D341Med (cell line): ENCODE measurements around the gene CDKN1C.

ENCODE experiments used
- DNase-seq: peaks from one replicate; pipeline ENCODE4 v3.0.0; 2012; ENCODE audit warnings: low spot score

The CDKN1C gene

DNA sequence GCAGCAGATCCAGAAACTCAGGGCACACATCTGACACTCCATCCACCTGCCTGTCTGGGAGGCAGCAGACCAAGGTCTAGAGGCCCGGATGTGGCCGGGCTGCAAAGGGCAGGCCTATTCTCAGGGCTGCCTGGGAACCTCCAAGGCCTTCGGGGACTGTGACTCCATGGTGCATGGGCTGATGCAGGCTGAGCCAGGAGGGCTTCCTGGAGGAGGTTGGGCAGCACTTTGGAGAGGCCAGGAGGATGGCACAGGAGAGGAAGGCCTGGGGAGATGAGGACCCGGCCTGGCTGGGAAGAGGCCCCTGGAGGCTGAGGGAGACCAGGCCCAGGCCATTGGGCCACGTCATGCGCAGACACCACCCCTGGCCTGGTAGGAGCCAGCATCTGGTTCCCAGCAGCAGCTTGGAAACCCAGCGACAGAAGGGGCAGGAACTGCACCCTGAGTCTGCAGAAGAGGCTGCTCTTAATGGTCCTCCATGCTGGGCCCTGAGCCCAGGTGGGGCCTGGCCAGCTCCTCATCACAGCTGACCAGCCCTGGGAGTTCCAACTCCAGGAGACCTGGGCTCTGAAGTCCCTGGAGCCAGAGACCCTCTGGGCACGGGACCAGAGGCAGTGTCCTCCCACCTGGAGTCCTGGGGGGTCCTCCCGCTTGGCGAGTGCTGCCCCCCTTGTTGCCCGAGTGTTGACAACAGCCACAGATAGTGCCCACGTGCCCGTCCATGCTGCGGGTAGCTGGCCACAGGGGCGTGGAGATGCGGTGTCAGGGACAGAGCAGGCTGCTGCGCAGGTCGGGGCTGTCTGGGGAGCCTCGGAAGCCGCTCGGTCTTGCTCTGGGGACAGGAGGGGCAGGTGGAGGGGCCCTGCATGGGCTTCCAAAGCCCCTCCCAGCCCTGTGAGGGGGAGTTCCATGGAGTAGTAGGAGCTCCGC, 38.1 kb upstream of the CDKN1C start:
- no peak for DNase-seq

DNA sequence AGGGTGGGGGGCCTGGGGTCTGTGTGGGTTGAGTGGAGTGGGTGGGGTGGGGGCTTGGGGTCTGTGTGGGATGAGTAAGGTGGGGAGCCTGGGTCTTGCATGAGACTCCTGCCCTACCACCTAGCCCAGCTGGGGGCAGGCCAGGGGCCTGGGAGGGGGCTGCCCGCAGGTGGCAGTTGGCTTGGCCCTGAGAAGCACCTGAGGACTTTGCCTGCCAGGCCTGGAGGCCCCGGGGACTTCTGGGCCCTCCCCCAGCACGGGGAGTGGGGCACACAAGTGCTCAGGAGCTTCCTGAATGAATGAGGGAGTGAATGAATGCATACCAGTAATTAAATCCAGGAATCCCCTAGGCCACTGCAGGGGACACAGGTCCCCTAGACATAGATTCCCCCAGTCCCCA, 37.1 kb upstream of the CDKN1C start:
- DNase-seq, result no peak

DNA sequence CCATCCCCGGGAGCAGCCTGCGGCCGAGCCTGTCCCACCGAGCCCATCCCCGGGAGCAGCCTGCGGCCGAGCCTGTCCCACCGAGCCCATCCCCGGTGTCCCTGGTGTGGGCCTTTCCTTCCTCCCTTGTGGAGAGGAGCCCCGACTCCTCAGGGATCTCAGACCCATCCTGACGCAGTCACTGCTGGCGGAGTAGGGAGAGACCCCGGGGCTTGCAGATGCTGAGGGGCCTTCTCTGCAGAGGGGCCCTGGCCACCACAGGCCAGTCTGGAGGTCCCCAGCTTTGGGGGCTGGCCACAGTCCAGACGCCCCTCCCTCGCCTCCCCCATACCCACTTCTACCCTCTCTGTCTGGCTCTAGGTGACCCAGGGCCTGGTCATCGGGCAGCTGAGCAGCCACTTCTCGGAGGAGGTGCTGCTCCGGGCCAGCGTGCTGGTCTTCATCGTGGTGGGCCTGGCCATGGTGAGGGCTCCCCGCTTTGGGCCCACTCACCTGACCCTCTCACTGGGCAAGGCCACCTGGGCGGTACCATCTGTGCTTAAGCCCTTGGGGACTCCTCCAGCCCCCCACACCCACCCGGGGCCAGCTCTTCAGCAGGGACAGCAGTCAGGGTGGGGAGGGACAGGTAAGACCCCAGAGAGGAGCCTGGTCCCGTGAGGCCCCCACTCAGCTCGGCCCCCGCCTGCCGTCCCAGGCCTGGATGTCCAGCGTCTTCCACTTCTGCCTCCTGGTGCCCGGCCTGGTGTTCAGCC, 36.3 kb upstream of the CDKN1C start:
- DNase-seq, result no peak

DNA sequence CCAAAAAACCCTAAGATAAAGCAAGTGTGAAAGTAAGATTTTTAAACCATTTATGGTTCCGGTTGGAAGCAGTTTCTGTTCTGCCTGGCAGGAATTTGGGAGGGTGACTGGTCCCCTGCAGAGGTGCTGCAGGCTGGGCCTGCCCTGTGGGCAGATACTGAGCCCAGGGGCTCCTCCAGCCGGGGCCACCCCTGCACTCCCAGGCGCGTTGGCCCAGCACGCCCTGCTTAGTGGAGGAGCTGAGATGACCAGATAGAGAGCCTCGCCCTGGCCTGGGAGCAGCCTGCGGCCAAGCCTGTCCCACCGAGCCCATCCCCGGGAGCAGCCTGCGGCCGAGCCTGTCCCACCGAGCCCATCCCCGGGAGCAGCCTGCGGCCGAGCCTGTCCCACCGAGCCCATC, 35.7 kb upstream of the CDKN1C start:
- DNase-seq, result no peak

DNA sequence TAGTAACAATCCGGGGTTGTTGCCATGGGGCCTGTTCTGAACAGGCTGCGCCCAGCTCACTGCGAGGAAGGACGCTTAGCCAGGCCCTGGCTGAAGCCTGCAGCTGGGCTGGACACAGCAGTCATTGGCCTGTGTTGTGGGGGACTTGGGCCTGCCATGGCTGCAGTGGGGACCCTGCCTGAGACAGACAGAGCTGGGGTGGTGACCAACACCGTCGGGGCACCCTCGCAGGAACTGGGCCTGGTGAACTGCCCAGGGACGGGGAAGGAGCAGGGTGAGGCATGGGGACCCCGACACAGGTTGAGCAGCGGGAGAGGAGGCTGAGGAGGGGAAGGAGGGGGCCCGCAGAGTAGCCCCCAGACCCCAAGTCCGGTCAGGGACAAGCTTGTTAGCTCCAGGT, 34.8 kb upstream of the CDKN1C start:
- DNase-seq, result no peak

DNA sequence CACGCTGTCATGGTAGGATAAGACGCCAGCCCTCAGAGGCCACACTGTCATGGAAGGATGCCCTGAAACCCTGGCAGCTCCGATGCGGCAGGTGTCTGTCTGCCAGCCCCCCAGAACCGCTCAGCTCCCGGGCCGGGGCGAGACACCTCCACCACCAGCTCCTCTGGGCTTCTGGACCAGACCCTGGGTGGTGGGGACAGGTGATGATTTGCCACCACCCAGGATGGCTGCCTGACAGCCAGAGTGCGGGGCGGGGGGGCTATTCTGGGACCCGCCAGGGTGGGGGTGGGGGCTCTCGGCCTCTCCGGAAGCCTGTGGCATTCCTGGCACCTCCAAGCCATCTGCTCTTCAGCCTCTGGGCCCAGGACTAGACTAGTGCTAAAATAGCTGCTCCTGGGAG, 34.3 kb upstream of the CDKN1C start:
- no peak for DNase-seq

DNA sequence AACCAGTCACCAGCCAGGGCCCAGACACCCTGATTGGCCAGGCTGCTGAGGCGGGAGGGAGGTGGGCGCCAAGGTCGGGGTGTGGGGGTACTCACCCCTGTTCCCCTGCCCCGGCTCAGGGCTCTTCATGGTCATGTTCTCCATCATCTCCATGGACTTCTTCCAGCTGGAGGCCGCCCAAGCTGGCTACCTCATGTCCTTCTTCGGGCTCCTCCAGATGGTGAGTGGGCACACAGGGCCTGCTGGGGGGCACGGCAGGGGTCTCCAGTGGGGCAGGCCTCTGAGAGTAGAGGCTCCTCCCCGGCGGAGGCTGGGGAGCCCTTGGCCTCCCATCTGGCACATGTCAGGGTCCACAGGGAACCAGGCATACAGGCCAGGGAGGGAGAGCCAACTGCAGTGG, 33.6 kb upstream of the CDKN1C start:
- no peak for DNase-seq

DNA sequence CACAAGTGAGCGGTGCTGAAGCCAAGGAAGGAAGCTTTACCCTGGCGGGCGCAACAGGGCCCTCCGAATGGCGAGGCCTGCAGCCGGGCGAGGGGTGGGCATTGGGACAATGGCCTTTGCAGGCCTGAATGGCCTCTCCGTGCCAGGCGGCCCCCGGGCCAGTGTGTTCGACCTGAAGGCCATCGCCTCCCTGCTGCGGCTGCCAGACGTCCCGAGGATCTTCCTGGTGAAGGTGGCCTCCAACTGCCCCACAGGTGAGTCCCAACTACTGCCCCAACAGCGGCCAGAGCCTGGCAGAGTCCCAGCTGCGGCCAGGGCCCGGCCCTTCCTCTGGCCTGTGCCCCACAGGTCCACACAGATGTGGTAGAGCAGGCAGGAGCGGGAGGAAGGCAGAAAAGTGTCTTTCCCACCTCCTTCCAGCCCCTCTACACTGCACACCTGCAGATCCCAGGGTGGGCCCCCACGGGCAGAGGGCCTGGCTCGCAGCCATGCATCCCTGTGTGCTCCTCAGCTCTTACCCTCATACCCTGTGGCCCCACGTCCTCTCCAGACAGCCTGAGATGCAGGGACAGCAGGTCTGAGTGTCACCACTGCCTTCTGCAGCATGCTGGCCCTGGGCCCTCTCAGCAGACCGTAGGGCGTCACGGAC, 32.4 kb upstream of the CDKN1C start:
- DNase-seq, result no peak

DNA sequence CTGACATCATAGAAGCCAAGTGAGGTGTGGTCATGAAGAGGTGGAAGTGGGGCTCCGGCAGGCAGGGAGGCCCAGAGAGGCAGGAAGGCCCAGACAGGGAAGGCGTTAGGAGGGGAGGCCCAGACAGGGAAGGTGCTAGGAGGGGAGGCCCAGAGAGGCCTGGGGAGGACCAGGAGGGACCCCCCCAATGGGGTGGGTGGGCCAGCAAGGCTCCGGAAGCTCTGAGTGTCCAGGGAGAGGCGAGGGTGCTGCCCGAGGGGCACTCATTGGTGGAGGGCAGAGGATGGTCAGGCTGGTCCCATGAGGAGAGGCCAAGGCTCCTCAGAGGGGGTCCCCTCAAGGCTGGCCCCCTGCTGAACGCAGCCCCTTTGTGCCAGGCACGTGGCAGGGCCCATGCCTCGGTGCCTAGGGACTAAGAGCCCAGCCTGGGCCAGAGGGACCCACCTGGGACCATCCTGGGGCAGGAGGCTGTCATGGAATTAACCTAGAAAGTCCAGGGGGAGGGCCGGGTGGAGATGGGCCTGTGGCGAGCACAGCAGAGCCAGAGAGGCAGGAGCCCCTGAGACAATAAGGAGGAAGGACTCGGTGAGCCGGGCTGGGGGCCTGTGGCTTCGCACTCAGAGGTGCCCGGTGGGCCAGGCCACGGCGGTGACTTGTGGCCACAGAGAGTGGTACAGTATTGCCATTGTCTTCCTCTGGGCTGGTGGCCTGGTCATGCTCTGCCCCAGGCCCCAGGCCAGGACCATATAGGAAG, 31.5 kb upstream of the CDKN1C start:
- no peak for DNase-seq

DNA sequence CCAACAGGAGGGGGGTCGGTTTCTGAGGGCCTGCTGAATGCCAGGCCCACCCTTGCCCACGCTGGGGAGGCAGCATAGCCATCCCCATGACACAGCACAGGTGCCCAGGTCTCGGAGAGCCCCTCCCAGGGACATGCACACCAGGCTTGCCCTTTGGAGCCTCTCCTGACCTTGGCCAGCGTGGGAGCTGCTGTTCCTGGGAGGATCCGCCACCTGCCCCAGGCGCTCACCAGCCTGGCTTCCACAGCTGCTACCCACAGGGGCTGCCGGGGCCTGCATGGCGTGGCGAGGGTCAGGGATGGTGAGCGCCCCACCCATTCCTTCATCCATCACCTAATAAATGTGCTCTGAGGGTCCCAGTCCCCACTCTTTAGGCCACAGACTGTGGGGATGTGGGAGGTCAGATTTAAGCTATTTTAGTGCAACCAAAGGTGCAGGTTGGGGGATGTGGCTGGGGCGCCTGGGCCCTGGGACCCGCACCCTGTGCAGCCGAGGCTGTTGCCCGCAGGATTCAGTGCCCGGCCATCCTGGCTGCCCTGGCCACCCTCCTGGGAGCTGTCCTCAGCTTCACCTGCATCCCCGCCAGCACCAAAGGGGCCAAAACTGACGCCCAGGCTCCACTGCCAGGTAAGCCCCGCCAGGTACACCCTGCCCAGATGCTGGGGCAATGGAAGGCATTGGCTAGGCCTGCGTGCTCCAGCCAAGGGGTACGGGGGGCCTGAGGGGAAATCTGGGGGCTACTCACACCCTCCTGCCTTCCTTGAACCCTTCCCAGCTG, 30.7 kb upstream of the CDKN1C start:
- DNase-seq, result no peak

DNA sequence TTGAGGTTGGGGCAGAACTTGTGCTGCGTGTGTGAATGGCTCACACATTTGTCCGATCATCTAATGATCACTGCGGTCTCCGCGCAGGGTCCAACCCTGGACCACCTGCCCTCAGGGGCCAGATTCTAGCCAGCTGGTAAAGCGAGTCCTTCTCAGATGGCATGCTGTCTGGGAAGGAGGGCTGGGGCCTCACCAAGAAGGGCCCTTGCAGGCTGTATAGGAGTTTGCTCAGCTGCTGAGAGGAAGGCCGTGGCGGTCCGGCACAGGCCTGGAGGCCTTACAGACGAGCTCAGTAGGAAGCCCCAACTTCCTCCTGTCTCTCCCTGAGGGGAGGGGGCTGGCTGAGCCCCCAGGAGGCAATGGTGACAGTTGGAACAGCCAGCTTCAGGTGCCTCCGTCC, 29.9 kb upstream of the CDKN1C start:
- no peak for DNase-seq

DNA sequence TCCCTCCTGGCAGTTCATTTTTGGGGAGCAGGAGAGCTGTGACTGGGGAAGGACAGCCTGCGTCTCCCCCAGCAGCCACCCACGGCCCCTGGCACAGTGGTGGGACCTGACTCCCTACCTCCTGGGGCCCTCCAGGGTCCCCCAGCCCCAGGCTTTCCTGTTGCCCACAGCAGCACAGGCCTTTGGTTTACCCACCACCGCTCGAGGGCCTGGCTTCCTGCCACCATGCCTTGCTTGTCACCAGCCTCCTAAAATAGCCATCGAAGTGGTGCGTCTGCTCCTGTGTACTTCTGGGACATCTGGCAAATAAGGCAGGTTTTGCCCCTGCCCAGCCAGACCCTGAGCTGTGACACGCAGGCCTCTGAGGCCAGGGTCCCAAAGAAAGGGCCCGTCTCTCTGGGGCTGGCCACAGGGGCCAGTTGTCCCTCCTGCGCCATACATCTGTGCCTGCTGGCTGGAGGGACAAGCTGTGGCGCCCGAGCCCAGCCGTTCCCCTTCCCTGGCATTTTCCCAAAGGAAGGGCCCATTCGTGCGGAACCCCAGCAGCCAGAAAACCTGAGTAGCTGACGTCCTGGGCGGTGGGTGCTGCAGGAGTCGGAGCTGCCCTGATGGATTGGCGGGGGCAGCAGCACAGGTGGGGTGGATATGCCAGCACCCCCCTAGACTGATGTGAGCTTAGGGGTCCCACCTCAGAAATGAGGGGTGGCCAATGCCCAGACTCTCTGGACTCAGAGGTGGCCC, 29.1 kb upstream of the CDKN1C start:
- no peak for DNase-seq

DNA sequence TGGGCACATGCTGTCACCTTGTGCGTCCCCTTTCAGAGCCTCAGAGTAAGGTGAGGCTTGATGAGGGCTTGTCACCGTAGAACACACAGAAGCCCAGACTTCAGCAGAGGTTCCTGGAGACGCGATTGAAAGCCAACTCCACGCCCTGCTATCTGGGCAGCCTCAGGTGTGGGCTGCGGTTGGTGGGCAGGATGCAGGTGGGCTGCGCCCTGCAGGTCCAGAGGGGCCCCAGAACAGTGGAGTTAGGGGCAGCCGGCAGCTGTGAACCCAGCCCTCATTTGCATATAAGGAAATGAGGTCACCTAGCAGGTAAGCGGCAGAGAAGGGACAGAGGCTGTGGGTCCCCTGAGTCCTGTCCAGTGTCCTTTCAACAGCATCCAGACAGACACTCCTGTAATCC, 28.2 kb upstream of the CDKN1C start:
- DNase-seq, result no peak

DNA sequence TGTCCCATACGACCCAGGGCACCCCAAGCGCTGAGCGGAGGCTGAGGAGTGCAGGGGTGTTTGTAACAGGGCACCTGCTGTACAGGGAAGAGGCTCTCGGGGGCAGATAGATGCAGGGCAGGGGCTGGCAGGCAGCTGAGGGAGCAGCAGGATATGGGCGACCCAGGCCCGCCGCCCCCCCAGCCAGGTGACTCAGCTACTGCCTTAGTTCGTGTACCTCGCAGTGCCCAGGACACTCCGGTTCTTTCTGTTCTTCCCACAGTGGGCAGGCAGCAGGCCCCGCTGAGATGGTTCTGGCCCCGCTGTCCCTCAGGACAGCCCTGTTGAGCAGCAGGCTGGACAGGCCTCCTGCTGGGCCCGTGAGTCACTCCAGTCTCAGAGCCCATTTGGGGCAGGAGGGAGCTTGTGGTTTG, 27.4 kb upstream of the CDKN1C start:
- no peak for DNase-seq

DNA sequence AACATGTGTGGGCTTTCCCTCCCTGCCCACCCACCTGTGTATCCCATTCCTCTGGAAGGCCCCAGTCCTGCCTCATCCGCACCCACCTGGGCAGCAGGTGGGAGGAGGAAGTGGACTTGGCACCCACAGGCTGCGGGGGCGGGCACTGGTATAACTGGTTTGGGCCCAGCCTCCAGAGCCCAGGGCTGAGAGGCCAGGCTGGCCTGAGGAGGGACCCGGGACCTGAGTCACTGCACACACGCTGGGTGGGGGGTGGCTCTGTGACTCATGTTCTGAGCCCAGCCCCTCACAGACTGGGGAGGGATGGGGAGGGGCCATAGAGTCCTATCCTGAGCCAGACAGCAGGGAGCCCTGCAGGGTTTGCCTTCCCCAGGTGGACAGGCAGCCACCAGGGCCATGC, 26.9 kb upstream of the CDKN1C start:
- no peak for DNase-seq

DNA sequence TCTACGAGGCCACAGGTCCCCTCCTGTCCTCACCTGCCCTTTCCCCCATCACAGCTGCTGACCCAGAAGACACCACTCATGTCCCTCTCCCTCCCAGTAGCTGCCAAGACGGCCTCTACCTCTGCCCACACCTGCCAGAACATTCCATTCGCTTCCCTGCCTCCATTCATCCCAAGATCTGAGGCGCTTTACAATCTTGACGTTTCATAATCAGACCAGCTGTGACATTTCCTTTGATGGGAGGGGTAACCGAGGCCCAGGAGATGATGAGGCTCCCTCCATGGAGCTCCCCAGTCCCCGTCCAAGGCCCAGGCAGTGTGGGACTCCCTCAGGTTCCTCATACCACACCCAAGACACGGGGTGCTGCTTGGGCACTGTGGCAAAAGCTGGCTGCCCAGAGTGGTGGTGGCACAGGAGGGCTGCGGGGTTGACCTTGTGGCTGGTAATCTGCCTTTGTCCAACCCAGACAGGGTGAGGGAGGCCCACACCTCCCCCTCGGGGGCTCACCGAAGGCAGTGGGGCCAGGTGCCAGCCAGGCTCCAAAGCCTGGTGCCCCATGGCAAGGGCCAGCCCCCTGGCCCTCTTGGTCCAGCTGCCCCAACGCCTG, 26.3 kb upstream of the CDKN1C start:
- DNase-seq, result no peak

DNA sequence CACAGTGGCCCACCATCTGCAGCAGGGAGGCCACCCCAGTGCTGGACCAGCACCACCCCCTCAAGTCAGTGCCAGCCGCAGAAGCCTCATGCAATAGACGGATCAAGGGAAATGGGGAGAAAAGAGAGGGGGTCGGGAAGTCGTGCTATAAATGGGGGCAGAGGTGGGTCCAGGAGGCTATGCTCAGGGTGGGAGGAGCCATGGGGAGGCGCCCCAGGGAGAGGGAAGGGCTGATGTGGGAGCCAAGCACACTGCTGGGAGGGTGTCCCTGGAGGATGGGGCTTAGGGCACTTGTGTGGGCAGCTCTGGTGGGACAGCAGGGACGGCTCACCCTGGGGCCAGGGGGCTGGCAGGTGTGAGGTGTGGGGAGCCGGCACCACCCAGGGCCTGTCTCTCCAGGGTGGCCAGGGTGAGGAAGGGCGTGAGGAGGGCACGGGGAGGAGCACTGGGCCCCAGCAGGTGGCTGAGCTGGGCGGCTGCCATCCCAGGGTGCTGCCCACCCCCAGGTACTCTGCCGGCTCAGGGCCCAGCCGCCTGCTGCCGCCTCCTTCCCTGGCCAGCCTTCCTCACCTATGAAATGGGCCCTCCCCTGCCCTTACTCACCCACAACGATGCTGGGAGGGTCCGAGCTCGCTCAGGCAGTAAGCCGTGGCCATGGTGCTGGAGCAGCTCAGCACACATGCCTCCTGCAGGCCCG, 25.7 kb upstream of the CDKN1C start:
- DNase-seq, result no peak

DNA sequence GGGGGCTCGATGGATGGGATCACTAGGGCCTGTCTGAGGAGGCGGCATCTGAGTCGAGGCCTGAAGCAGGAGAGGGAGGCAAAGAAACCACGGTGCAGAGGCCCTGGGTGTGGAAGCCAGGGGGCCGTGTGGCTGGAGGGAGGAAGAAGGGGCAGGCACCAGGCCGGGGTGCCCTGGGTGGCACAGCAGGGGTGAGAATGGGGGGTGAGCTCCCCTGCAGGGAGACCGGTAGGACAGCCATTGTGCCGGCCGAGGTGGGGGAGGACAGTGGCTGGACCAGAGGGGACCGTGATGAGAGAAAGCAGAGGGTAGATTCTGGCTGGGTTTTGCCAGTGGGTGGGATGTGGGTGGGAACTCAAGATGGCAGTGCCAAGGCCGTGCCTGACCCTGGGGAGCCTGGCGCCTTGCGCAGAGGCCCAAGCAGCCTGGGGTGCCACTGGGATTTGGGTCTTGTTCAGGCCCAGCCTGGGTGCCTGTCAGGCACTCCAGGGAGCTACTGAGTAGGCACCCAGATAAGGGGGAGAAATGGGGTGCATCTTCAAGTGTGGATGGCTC, 24.9 kb upstream of the CDKN1C start:
- no peak for DNase-seq
